Measurements from ENCODE around the gene NFIX.

DNA sequence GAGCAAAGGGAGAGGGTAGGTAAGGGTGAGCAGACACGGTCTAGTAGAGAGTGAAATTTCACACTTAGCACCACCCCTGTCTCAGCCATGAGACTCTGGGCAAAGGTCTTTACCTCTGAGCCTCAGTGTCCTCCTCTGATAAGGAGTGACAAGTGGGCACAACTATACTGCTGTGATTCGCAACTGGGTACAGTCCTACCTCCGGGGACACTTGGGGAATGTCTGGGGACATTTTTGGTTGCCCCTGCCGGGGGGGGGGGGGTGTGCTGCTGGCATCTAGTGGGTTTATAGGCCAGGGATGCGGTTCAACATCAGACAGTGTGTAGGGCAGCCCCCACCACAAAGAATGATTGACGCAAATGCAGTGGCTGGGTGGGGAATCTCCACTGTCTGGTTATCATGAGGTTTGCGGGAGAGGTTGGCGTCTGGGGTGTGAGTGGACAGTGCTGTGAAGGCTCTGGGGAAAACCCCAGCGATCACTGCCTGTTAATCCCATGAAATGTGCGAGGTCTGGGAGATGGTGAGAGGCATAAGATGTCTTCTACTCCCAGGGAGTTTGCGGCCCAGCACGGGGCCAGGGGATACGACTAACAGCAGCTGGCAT is 127.1 kb downstream of the NFIX start:
- TF ChIP-seq CTCF (conservative IDR thresholded peaks at IDR 0.05; ENCODE audit: low read depth, low read length): no peak
- TF ChIP-seq EZH2 (IDR thresholded peaks at IDR 0.05; ENCODE audit: borderline replicate concordance, low read depth, low read length, poor library complexity, severe bottlenecking): no peak

Measured in A673 (cell line).